GM12878 (cell line): ENCODE data around the gene IRF9. TPM values are rescaled to one million over a fixed set of nuclear protein-coding genes. Genes with fewer than 3 reads are reported as not detected.

Experiments used
- ATAC-seq: fragments of 200-7000 bp; cut with Tn5 transposase; 3 replicates; pipeline ENCODE4 v1.9.1; 2020; ENCODE audit warnings: mild to moderate bottlenecking, moderate library complexity
- BruUV-seq: library from RNA; stranded (reverse); fragments of 400-500 nt; replicated peaks from 2 replicates; lab custom pipeline; 2021; lab: Mats Ljungman, UMichigan
- CTCF ChIA-PET: fragments of 300-600 bp; sonication (Branson Sonifier 250); formaldehyde crosslinking; extraction: SDS; loops from one replicate; lab custom pipeline; 2021; ENCODE audit warnings: inconsistent platforms; lab: Yijun Ruan, JAX
- POLR2A ChIA-PET: fragments of 350-600 bp; formaldehyde crosslinking; extraction: SDS; loops from one replicate; lab custom pipeline; 2021; ENCODE audit warnings: inconsistent platforms; lab: Charles Lee
- RAD21 ChIA-PET: fragments of 300-600 bp; sonication (Branson Sonifier 250); formaldehyde crosslinking; loops from one replicate; lab custom pipeline; 2023; ENCODE audit warnings: antibody characterized with exemption; ENCODE audit not compliant: unreplicated experiment; lab: Charles Lee
- SMC1A ChIA-PET: fragments of 300-600 bp; sonication (Branson Sonifier 250); formaldehyde crosslinking; loops from one replicate; lab custom pipeline; 2023; ENCODE audit not compliant: unreplicated experiment, uncharacterized antibody; lab: Charles Lee
- DNase-seq: peaks from one replicate; pipeline ENCODE4 v3.0.0-alpha.2; 2011; ENCODE audit warnings: low read depth, low spot score
- FAIRE-seq: peaks from 3 replicates; lab custom pipeline; 2011; peaks lifted over from hg19 to GRCh38; lab: Jason Lieb, UNC
- H2AFZ ChIP-seq: 2 replicates; pipeline ENCODE4 v1.6.0; 2011; ENCODE audit warnings: low read depth, low read length, control low read depth; ENCODE audit not compliant: control insufficient read depth
- H3K27ac ChIP-seq: 2 replicates; pipeline ENCODE4 v1.5.1; 2011; ENCODE audit warnings: control low read depth; ENCODE audit not compliant: control insufficient read depth, insufficient read depth
- H3K27me3 ChIP-seq, 2 experiments: replicated peaks in 1 of 2; 2 replicates each; pipeline versions ENCODE4 v1.6.0 to v1.6.1; 2011; ENCODE audit warnings: low read length in 1 of 2; ENCODE audit not compliant: control insufficient read depth in 2 of 2, insufficient read depth in 2 of 2
- H3K36me3 ChIP-seq, 2 experiments: 2 replicates each; pipeline ENCODE4 v1.5.1; 2011; ENCODE audit warnings: low read length in 1 of 2; ENCODE audit not compliant: control insufficient read depth in 2 of 2, insufficient read depth in 2 of 2
- H3K4me1 ChIP-seq: 2 replicates; pipeline ENCODE4 v1.6.1; 2011; ENCODE audit warnings: mild to moderate bottlenecking, low read length, moderate library complexity, mixed read lengths; ENCODE audit not compliant: control insufficient read depth, insufficient read depth
- H3K4me2 ChIP-seq: 2 replicates; pipeline ENCODE4 v1.6.0; 2011; ENCODE audit warnings: control low read depth; ENCODE audit not compliant: control insufficient read depth, insufficient read depth
- H3K4me3 ChIP-seq: fragments of 200-600 bp; sonication (generic); 2 replicates; pipeline ENCODE4 v1.5.1; 2016
- H3K79me2 ChIP-seq: 2 replicates; pipeline ENCODE4 v1.6.0; 2011; ENCODE audit warnings: low read length; ENCODE audit not compliant: control insufficient read depth, insufficient read depth
- H3K9ac ChIP-seq: 2 replicates; pipeline ENCODE4 v1.8.0; 2011; ENCODE audit warnings: low read length, control low read depth, mixed read lengths; ENCODE audit not compliant: control insufficient read depth, insufficient read depth
- H3K9me3 ChIP-seq: replicated peaks from 3 replicates; pipeline ENCODE4 v1.5.1; 2011; ENCODE audit warnings: mild to moderate bottlenecking, low read length; ENCODE audit not compliant: control insufficient read depth, insufficient read depth
- H4K20me1 ChIP-seq: 2 replicates; pipeline ENCODE4 v1.6.0; 2011; ENCODE audit not compliant: control insufficient read depth, insufficient read depth
- CEBPB ChIP-seq, 2 experiments: fragments of 150-350 bp in 1 of 2; IDR thresholded peaks; 2 replicates each; pipeline ENCODE4 v1.6.1; 2012 to 2014; ENCODE audit warnings: low read depth in 2 of 2, low read length in 2 of 2, borderline replicate concordance in 1 of 2, inconsistent platforms in 1 of 2
- CHD4 ChIP-seq: fragments of 200-600 bp; sonication (generic); IDR thresholded peaks from 2 replicates; pipeline ENCODE4 v1.6.1; 2016; ENCODE audit warnings: mild to moderate bottlenecking
- E2F8 ChIP-seq: fragments of 450-650 bp; IDR thresholded peaks from 2 replicates; pipeline ENCODE4 v1.6.1; 2018; ENCODE audit warnings: mild to moderate bottlenecking, low read depth, moderate library complexity; ENCODE audit not compliant: partially characterized antibody
- HDAC2 ChIP-seq: fragments of 200-600 bp; sonication (generic); IDR thresholded peaks from 2 replicates; pipeline ENCODE4 v1.6.1; 2017
- HDAC6 ChIP-seq: fragments of 200-600 bp; sonication (generic); IDR thresholded peaks from one replicate; pipeline ENCODE4 v1.8.0; 2017; ENCODE audit warnings: antibody characterized with exemption; ENCODE audit not compliant: unreplicated experiment
- JUND ChIP-seq: IDR thresholded peaks from 2 replicates; pipeline ENCODE4 v1.6.1; 2012; ENCODE audit warnings: low read depth, mild to moderate bottlenecking, low read length, improper control_type of control experiment, moderate library complexity
- MAX ChIP-seq: IDR thresholded peaks from 2 replicates; pipeline ENCODE4 v1.6.1; 2012; ENCODE audit warnings: low read depth, low read length, improper control_type of control experiment
- MEF2B ChIP-seq: fragments of 450-650 bp; IDR thresholded peaks from 2 replicates; pipeline ENCODE4 v1.6.1; 2018; ENCODE audit warnings: mild to moderate bottlenecking, moderate library complexity; ENCODE audit not compliant: partially characterized antibody, poor library complexity, severe bottlenecking
- MXI1 ChIP-seq: fragments of 150-350 bp; IDR thresholded peaks from 2 replicates; pipeline ENCODE4 v1.6.1; 2011; ENCODE audit warnings: low read depth, mild to moderate bottlenecking, inconsistent platforms, low read length, improper control_type of control experiment
- NFYA ChIP-seq: IDR thresholded peaks from 2 replicates; pipeline ENCODE4 v1.6.1; 2011; ENCODE audit warnings: low read depth, mild to moderate bottlenecking, low read length, improper control_type of control experiment, borderline replicate concordance
- NFYB ChIP-seq: IDR thresholded peaks from 2 replicates; pipeline ENCODE4 v1.6.1; 2011; ENCODE audit warnings: low read depth, mild to moderate bottlenecking, low read length, improper control_type of control experiment, moderate library complexity; ENCODE audit not compliant: insufficient read depth
- NR2F1 ChIP-seq: fragments of 450-650 bp; conservative IDR thresholded peaks from 2 replicates; pipeline ENCODE4 v1.6.1; 2017; ENCODE audit warnings: mild to moderate bottlenecking
- PKNOX1 ChIP-seq: fragments of 450-650 bp; IDR thresholded peaks from 2 replicates; pipeline ENCODE4 v1.6.1; 2016; ENCODE audit warnings: mild to moderate bottlenecking
- POLR2AphosphoS2 ChIP-seq: IDR thresholded peaks from 2 replicates; pipeline ENCODE4 v1.6.1; 2011; ENCODE audit warnings: low read depth, mild to moderate bottlenecking, low read length, improper control_type of control experiment, moderate library complexity
- SIX5 ChIP-seq: IDR thresholded peaks from 2 replicates; pipeline ENCODE4 v1.6.1; 2011; ENCODE audit warnings: mild to moderate bottlenecking, low read depth, low read length, moderate library complexity; ENCODE audit not compliant: severe bottlenecking
- SMC3 ChIP-seq: IDR thresholded peaks from 2 replicates; pipeline ENCODE4 v1.6.1; 2011; ENCODE audit warnings: low read length, improper control_type of control experiment, borderline replicate concordance
- TCF3 ChIP-seq: IDR thresholded peaks from 2 replicates; pipeline ENCODE4 v1.6.1; 2012; ENCODE audit warnings: low read depth, mild to moderate bottlenecking, low read length, borderline replicate concordance; ENCODE audit not compliant: insufficient read depth
- WGBS: methylation state at CpG from one replicate; pipeline ENCODE4 v1.1.6; 2016; ENCODE audit warnings: low lambda C conversion rate; ENCODE audit not compliant: insufficient replicate concordance, insufficient coverage; ENCODE audit errors: missing lambda C conversion rate; 5-methylcytosine and 5-hydroxymethylcytosine counted together
- in situ Hi-C: fragments of 300-500 bp; cut with MboI; formaldehyde crosslinking; loops from 9 replicates; pipeline ENCODE4 v1.14.3; 2018; ENCODE audit warnings: mixed read lengths
- intact Hi-C: fragments of 100-400 bp; cut with micrococcal nuclease; formaldehyde crosslinking; loops from one replicate; pipeline ENCODE4 v1.14.2; 2022; ENCODE audit not compliant: unreplicated experiment
- polyA plus RNA-seq, 11 experiments: library from polyadenylated mRNA; depleted of rRNA in 4 of 11; unstranded in 6 of 11; stranded (reverse) in 5 of 11; fragments of >200 nt; fragmentation: Nextera tagmentation in 4 of 11; fragmentation: Illumina TruSeq in 1 of 11; extraction: Ambion mirVana in 4 of 11; extraction: Trizol in 1 of 11; gene quantifications; 1 replicate in 1 of 11; 2 replicates in 10 of 11; pipeline versions ENCODE4 v1.2.1 to v1.2.3, GENCODE V29; 2011 to 2016; ENCODE audit warnings: inconsistent platforms in 2 of 11, missing spikeins in 2 of 11, low read depth in 1 of 11
- total RNA-seq, 4 experiments: library from RNA; depleted of rRNA in 3 of 4; stranded (reverse); fragments of >200 nt in 3 of 4; fragmentation: Illumina TruSeq in 1 of 4; extraction: Trizol in 1 of 4; gene quantifications; 2 replicates each; pipeline versions ENCODE4 v1.2.1 to v1.2.3, GENCODE V29; 2013 to 2021
- TF ChIP-seq, protein P1 (sequence below): fragments of 450-650 bp; IDR thresholded peaks from 2 replicates; pipeline ENCODE4 v1.6.1; 2017; ENCODE audit warnings: low read depth, mild to moderate bottlenecking, moderate library complexity

The IRF9 gene
- total and polyA plus RNA-seq, 10 of the 15 experiments (the other 5 are each of a cell fraction or from before 2014, with no cell fraction given): 47.6 to 234 (median 148) TPM

DNA sequence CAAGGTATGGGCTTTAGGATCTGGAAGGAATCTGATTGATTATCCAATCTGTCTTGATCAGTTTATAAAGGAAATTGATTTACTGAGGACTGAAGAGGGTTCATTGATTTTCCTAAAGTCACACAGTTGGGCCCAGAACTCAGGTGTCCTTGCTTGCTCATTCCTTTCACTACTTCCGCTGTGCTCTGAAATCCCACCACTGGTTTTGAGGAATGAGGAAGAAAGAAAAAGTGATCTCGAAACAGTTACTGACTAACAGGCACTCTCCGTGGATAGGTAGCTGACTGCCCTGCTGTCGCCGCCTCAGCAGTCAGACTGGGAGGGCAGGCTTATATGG, 30.7 kb upstream of the IRF9 start, which contains the start of gene FITM1:
Gene FITM1, plus strand, starts transcription at position 280 of the 337 bp plus-strand sequence. CDS start 905 bp downstream, outside the sequence.
- Histone ChIP-seq H3K4me3 (no peak within 1 kb of the TSS), H3K79me2 (no peaks in the 10 kb centered on the region; the same call in 1 of the 2 replicates), H3K4me2 (no peak within 1 kb of the TSS), H3K27ac (no peak within 1 kb of the TSS), H3K36me3 (no peaks in the 10 kb centered on the region), H3K9ac (no peak within 1 kb of the TSS), H3K4me1 (peaks cover 21% of the 10 kb centered on the region), H3K27me3 (no peaks in the 10 kb centered on the region), H3K9me3 (no peaks in the 10 kb centered on the region), H4K20me1 (no peaks in the 10 kb centered on the region), H2AFZ (no peak within 1 kb of the TSS)
- 89% methylated on average over 5 of the region's 5 CpGs for WGBS
- BruUV-seq: no TSS peak
- RAD21 ChIA-PET: interaction anchor here (1.1 kb wide), 1 partner anchor 16 kb away, joined by 3 read pairs; the partner anchor contains the start of genes DCAF11 and NRL
- in situ Hi-C loops: no loop called here
- DNase-seq (no peak), ATAC-seq (no peak), FAIRE-seq (no peak)
- TF ChIP-seq NFYB (no peak), E2F8 (no peak), MEF2B (no peak), MAX (no peak), JUND (no peak), CHD4 (no peak), SMC3 (no peak), SIX5 (no peak), MXI1 (no peak), TCF3 (no peak), POLR2AphosphoS2 (no peak), CEBPB (IDR thresholded peaks at IDR 0.05; ENCODE audit: borderline replicate concordance in 1 of 2, low read depth in 2 of 2, low read length in 2 of 2) (no peak), PKNOX1 (no peak), HDAC2 (no peak), NFYA (no peak), HDAC6 (no peak), NR2F1 (no peak)
- TF ChIP-seq, protein P1, sequence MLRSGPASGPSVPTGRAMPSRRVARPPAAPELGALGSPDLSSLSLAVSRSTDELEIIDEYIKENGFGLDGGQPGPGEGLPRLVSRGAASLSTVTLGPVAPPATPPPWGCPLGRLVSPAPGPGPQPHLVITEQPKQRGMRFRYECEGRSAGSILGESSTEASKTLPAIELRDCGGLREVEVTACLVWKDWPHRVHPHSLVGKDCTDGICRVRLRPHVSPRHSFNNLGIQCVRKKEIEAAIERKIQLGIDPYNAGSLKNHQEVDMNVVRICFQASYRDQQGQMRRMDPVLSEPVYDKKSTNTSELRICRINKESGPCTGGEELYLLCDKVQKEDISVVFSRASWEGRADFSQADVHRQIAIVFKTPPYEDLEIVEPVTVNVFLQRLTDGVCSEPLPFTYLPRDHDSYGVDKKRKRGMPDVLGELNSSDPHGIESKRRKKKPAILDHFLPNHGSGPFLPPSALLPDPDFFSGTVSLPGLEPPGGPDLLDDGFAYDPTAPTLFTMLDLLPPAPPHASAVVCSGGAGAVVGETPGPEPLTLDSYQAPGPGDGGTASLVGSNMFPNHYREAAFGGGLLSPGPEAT: no peak
- CTCF ChIA-PET: interaction anchor here (1.1 kb wide), 1 partner anchor 16 kb away, joined by 3 read pairs; the partner anchor contains the start of genes DCAF11 and NRL
- POLR2A ChIA-PET: interaction anchor here (0.6 to 11.6 kb wide), 2 partner anchors 9 to 33 kb away, joined by 3 to 276 read pairs; partner anchors contain the start of genes DCAF11 and NRL
- intact Hi-C loops: no loop called here
- SMC1A ChIA-PET: interaction anchor here (1.4 kb wide), 1 partner anchor 22 kb away, joined by 4 read pairs; no protein-coding TSS in a partner anchor
